PC-9 (cell line): ENCODE data around the gene EVL. TPM values are rescaled to one million over a fixed set of nuclear protein-coding genes. Genes with fewer than 3 reads are reported as not detected.

Source experiments
- BruUV-seq: library from RNA; stranded (reverse); fragments of 400-500 nt; replicated peaks from 2 replicates; lab custom pipeline; 2021; lab: Mats Ljungman, UMichigan
- CTCF ChIA-PET: fragments of 300-600 bp; sonication (Branson Sonifier 250); formaldehyde crosslinking; loops from one replicate; lab custom pipeline; 2022; ENCODE audit warnings: antibody characterized with exemption; lab: Charles Lee
- POLR2A ChIA-PET: fragments of 300-600 bp; sonication (Branson Sonifier 250); formaldehyde crosslinking; loops from one replicate; lab custom pipeline; 2022; ENCODE audit warnings: antibody characterized with exemption; ENCODE audit not compliant: unreplicated experiment; lab: Charles Lee
- DNase-seq, 2 experiments: peaks; one replicate each; pipeline versions ENCODE4 v3.0.0 to v3.0.0-alpha.2; 2015 to 2022; ENCODE audit warnings: mixed read lengths in 1 of 2
- H2AFZ ChIP-seq: fragments of 200-600 bp; sonication (generic); 2 replicates; pipeline ENCODE4 v1.8.1; 2017; ENCODE audit warnings: antibody characterized with exemption
- H3F3A ChIP-seq: fragments of 200-600 bp; sonication (generic); 2 replicates; pipeline ENCODE4 v1.8.1; 2017; ENCODE audit warnings: antibody characterized with exemption, mild to moderate bottlenecking, low read depth; ENCODE audit not compliant: insufficient read depth
- H3K27ac ChIP-seq: fragments of 200-600 bp; sonication (generic); 2 replicates; pipeline ENCODE4 v1.6.1; 2016; ENCODE audit warnings: mixed run types
- H3K27me3 ChIP-seq: fragments of 200-600 bp; sonication (generic); 2 replicates; pipeline ENCODE4 v1.6.1; 2016; ENCODE audit warnings: low read depth, mixed run types; ENCODE audit not compliant: insufficient read depth
- H3K36me3 ChIP-seq: fragments of 200-600 bp; sonication (generic); 2 replicates; pipeline ENCODE4 v1.6.1; 2016; ENCODE audit warnings: low read depth, mixed run types
- H3K4me1 ChIP-seq: fragments of 200-600 bp; sonication (generic); replicated peaks from 2 replicates; pipeline ENCODE4 v1.6.1; 2016; ENCODE audit warnings: mixed run types; ENCODE audit not compliant: insufficient read depth
- H3K4me2 ChIP-seq: fragments of 200-600 bp; sonication (generic); 2 replicates; pipeline ENCODE4 v1.6.1; 2017; ENCODE audit warnings: mixed run types
- H3K4me3 ChIP-seq: fragments of 200-600 bp; sonication (generic); 2 replicates; pipeline ENCODE4 v1.6.1; 2016; ENCODE audit warnings: mixed run types
- H3K79me2 ChIP-seq: fragments of 200-600 bp; sonication (generic); 2 replicates; pipeline ENCODE4 v1.6.1; 2017; ENCODE audit warnings: low read depth, mixed run types
- H3K9me2 ChIP-seq: fragments of 200-600 bp; sonication (generic); 2 replicates; pipeline ENCODE4 v1.8.1; 2017; ENCODE audit warnings: mild to moderate bottlenecking; ENCODE audit not compliant: insufficient read depth
- H3K9me3 ChIP-seq: fragments of 200-600 bp; sonication (generic); 2 replicates; pipeline ENCODE4 v1.8.1; 2016; ENCODE audit warnings: low read depth; ENCODE audit not compliant: insufficient read depth
- H4K20me1 ChIP-seq: fragments of 200-600 bp; sonication (generic); 2 replicates; pipeline ENCODE4 v1.8.1; 2017; ENCODE audit not compliant: insufficient read depth
- EZH2 ChIP-seq: fragments of 200-600 bp; sonication (generic); IDR thresholded peaks from 2 replicates; pipeline ENCODE4 v1.8.0; 2017; ENCODE audit warnings: antibody characterized with exemption, low read depth
- intact Hi-C: fragments of 100-400 bp; cut with micrococcal nuclease; formaldehyde crosslinking; loops from one replicate; pipeline ENCODE4 v1.10.0; 2022; ENCODE audit not compliant: unreplicated experiment
- total RNA-seq: library from RNA; stranded (reverse); gene quantifications from 2 replicates; pipeline ENCODE4 v1.2.3, GENCODE V29; 2021
- TF ChIP-seq, protein P1 (sequence below): fragments of 200-600 bp; sonication (generic); conservative IDR thresholded peaks from 2 replicates; pipeline ENCODE4 v1.6.1; 2017; ENCODE audit warnings: mixed run types, antibody characterized with exemption, mild to moderate bottlenecking, moderate library complexity

EVL gene
- total RNA-seq, 1 experiment from 2014 or later, result 5.9 TPM

DNA sequence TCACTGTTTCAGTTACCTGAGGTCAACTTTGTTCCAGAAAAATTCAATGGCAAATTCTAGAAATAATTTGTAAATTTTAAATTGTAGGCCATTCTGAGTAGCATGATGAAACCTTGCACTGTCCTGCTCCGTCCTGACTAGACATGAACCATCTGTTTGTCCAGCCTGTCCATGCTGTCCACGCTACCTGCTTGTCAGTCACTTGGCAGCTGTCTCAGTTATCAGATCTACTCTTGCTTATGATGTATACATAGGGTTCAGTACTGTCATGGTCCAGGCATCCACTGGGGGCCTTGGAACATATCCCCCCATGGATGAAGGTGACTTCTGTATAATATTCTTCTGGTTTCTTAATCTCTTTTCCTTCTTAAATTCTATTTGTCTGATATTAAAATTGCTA lies 14.1 kb upstream of the EVL start:
- CTCF ChIA-PET, result no interaction called here
- no peak overlapping the region for H2AFZ ChIP-seq
- H3F3A ChIP-seq, result no peaks in the 10 kb centered on the region
- POLR2A ChIA-PET, result no interaction called here
- no peaks in the 10 kb centered on the region for H3K9me3 ChIP-seq
- no peaks in the 10 kb centered on the region for H3K79me2 ChIP-seq
- BruUV-seq, result no TSS peak
- DNase-seq, result no peak
- no peaks in the 10 kb centered on the region for H3K27me3 ChIP-seq
- intact Hi-C loops, result no loop called here
- H3K4me2 ChIP-seq, result no peak overlapping the region
- H3K9me2 ChIP-seq, result no peaks in the 10 kb centered on the region
- no peak overlapping the region for H3K4me3 ChIP-seq
- no peaks in the 10 kb centered on the region for H4K20me1 ChIP-seq
- TF ChIP-seq, protein P1, sequence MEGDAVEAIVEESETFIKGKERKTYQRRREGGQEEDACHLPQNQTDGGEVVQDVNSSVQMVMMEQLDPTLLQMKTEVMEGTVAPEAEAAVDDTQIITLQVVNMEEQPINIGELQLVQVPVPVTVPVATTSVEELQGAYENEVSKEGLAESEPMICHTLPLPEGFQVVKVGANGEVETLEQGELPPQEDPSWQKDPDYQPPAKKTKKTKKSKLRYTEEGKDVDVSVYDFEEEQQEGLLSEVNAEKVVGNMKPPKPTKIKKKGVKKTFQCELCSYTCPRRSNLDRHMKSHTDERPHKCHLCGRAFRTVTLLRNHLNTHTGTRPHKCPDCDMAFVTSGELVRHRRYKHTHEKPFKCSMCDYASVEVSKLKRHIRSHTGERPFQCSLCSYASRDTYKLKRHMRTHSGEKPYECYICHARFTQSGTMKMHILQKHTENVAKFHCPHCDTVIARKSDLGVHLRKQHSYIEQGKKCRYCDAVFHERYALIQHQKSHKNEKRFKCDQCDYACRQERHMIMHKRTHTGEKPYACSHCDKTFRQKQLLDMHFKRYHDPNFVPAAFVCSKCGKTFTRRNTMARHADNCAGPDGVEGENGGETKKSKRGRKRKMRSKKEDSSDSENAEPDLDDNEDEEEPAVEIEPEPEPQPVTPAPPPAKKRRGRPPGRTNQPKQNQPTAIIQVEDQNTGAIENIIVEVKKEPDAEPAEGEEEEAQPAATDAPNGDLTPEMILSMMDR, result no peak
- no peak for TF ChIP-seq EZH2
- H3K36me3 ChIP-seq, result no peaks in the 10 kb centered on the region
- no peaks in the 10 kb centered on the region for H3K4me1 ChIP-seq
- no peak overlapping the region for H3K27ac ChIP-seq

- no TSS peak for BruUV-seq
- Histone ChIP-seq H3K27ac (no peak overlapping the region), H3K36me3 (no peaks in the 10 kb centered on the region), H3K4me3 (no peak overlapping the region), H2AFZ (no peak overlapping the region), H3K79me2 (no peaks in the 10 kb centered on the region), H3K4me1 (no peaks in the 10 kb centered on the region), H3K9me2 (no peaks in the 10 kb centered on the region), H3K4me2 (no peak overlapping the region), H3K9me3 (no peaks in the 10 kb centered on the region), H3F3A (no peaks in the 10 kb centered on the region), H4K20me1 (no peaks in the 10 kb centered on the region), H3K27me3 (no peaks in the 10 kb centered on the region)
- no peak for TF ChIP-seq EZH2
- TF ChIP-seq, protein P1, result no peak
- intact Hi-C loops, result no loop called here
- CTCF ChIA-PET, result no interaction called here
- no peak for DNase-seq
- POLR2A ChIA-PET, result no interaction called here
Observed at GRCh38 chr14:100051543-100051942, 13.7 kb upstream of the EVL start.

- Histone ChIP-seq H3K27me3 (no peaks in the 10 kb centered on the region), H3F3A (no peaks in the 10 kb centered on the region), H3K4me2 (no peak overlapping the region), H4K20me1 (no peaks in the 10 kb centered on the region), H3K4me1 (peaks cover 3% of the 10 kb centered on the region), H3K36me3 (no peaks in the 10 kb centered on the region), H2AFZ (no peak overlapping the region), H3K4me3 (no peak overlapping the region), H3K9me2 (no peaks in the 10 kb centered on the region), H3K79me2 (no peaks in the 10 kb centered on the region), H3K9me3 (no peaks in the 10 kb centered on the region), H3K27ac (no peak overlapping the region)
- ChIA-PET POLR2A (no interaction called here), CTCF (no interaction called here)
- TF ChIP-seq, protein P1, result no peak
- no peak for TF ChIP-seq EZH2
- no TSS peak for BruUV-seq
- intact Hi-C loops, result no loop called here
- no peak for DNase-seq
Observed at GRCh38 chr14:100052819-100053218, 12.4 kb upstream of the EVL start.
